ENCODE measurements around the gene CDYL2. TPM values are rescaled to one million over a fixed set of nuclear protein-coding genes. Genes with fewer than 3 reads are reported as not detected.

Gene CDYL2
- polyA plus RNA-seq, 1 donor from 2014 or later, result 2.6 TPM

DNA sequence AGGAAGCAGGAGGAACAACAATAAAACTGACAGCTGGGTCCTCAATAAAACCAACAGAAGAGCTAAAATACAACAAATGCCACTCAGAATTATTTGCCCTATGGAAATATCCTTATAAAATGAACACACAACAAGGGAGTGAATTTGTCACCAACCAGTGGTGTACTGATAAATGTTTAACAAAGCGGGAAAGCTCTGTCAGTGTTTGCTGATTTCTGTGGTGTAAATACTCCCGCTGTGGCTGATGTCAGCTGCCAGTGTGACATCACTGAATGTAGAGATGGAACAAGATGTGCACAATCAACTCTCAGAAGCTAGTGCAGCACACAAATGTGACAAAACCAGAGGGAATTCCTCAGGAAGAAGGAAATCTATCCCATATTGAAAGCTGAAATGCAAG is 51.9 kb downstream of the CDYL2 start:
- Histone ChIP-seq H3K27me3 (ENCODE audit: insufficient read depth, low read depth, low read length) (no peaks in the 10 kb centered on the region), H3K27ac (ENCODE audit: low read length) (no peak overlapping the region), H3K4me2 (ENCODE audit: low read length) (no peak overlapping the region), H3K4me3 (ENCODE audit: low read length) (no peak overlapping the region), H3K9me3 (ENCODE audit: low read length) (no peaks in the 10 kb centered on the region), H3F3A (ENCODE audit: insufficient read depth, low read length, poor library complexity, severe bottlenecking) (no peaks in the 10 kb centered on the region), H2AFZ (ENCODE audit: low read depth, low read length) (no peak overlapping the region), H3K9ac (ENCODE audit: low read length) (no peak overlapping the region), H3K9me2 (ENCODE audit: insufficient read depth, low read length) (no peaks in the 10 kb centered on the region), H3K79me2 (replicated peaks; ENCODE audit: insufficient read depth, low read length) (no peaks in the 10 kb centered on the region), H3K36me3 (ENCODE audit: insufficient read depth, low read length) (no peaks in the 10 kb centered on the region), H4K20me1 (ENCODE audit: insufficient read depth) (no peaks in the 10 kb centered on the region)
- TF ChIP-seq SMC3 (conservative IDR thresholded peaks at IDR 0.05; ENCODE audit: poor library complexity) (no peak), RAD21 (conservative IDR thresholded peaks at IDR 0.05) (no peak), MXI1 (conservative IDR thresholded peaks at IDR 0.05; ENCODE audit: poor library complexity, severe bottlenecking) (no peak), EP300 (conservative IDR thresholded peaks at IDR 0.05; ENCODE audit: poor library complexity, severe bottlenecking) (no peak), TAF1 (IDR thresholded peaks at IDR 0.05; ENCODE audit: low read depth) (no peak), EZH2 (IDR thresholded peaks at IDR 0.05; ENCODE audit: borderline replicate concordance, insufficient read depth, low read length, poor library complexity, severe bottlenecking) (no peak), POLR2AphosphoS5 (IDR thresholded peaks at IDR 0.05) (no peak)
- TF ChIP-seq, protein P1, sequence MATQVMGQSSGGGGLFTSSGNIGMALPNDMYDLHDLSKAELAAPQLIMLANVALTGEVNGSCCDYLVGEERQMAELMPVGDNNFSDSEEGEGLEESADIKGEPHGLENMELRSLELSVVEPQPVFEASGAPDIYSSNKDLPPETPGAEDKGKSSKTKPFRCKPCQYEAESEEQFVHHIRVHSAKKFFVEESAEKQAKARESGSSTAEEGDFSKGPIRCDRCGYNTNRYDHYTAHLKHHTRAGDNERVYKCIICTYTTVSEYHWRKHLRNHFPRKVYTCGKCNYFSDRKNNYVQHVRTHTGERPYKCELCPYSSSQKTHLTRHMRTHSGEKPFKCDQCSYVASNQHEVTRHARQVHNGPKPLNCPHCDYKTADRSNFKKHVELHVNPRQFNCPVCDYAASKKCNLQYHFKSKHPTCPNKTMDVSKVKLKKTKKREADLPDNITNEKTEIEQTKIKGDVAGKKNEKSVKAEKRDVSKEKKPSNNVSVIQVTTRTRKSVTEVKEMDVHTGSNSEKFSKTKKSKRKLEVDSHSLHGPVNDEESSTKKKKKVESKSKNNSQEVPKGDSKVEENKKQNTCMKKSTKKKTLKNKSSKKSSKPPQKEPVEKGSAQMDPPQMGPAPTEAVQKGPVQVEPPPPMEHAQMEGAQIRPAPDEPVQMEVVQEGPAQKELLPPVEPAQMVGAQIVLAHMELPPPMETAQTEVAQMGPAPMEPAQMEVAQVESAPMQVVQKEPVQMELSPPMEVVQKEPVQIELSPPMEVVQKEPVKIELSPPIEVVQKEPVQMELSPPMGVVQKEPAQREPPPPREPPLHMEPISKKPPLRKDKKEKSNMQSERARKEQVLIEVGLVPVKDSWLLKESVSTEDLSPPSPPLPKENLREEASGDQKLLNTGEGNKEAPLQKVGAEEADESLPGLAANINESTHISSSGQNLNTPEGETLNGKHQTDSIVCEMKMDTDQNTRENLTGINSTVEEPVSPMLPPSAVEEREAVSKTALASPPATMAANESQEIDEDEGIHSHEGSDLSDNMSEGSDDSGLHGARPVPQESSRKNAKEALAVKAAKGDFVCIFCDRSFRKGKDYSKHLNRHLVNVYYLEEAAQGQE (IDR thresholded peaks at IDR 0.05; ENCODE audit: borderline replicate concordance), result no peak
- TF ChIP-seq, protein P2, sequence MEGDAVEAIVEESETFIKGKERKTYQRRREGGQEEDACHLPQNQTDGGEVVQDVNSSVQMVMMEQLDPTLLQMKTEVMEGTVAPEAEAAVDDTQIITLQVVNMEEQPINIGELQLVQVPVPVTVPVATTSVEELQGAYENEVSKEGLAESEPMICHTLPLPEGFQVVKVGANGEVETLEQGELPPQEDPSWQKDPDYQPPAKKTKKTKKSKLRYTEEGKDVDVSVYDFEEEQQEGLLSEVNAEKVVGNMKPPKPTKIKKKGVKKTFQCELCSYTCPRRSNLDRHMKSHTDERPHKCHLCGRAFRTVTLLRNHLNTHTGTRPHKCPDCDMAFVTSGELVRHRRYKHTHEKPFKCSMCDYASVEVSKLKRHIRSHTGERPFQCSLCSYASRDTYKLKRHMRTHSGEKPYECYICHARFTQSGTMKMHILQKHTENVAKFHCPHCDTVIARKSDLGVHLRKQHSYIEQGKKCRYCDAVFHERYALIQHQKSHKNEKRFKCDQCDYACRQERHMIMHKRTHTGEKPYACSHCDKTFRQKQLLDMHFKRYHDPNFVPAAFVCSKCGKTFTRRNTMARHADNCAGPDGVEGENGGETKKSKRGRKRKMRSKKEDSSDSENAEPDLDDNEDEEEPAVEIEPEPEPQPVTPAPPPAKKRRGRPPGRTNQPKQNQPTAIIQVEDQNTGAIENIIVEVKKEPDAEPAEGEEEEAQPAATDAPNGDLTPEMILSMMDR (IDR thresholded peaks at IDR 0.05; ENCODE audit: poor library complexity, severe bottlenecking), result no peak

DNA sequence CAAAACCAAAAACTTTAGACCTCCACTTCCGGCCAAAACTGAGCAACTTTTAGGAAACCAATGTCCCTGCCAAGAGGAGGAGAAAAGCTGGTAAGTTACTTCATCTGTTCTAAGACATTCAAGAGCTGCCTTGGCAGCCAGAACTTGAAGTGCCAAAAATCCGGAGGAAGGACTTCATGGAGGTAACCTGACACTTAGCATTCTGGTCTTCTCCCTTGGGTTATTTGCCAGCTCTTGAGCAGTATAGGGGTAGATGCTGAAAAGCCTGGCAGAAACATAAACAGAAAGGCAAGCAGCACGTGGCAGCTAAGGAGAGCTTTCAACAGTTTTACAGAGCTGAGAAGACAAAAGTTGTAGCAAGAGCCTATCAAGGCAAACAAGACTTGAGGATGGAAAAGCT is 53.2 kb downstream of the CDYL2 start:
- H3K9me3 ChIP-seq (ENCODE audit: low read length), result no peaks in the 10 kb centered on the region

DNA sequence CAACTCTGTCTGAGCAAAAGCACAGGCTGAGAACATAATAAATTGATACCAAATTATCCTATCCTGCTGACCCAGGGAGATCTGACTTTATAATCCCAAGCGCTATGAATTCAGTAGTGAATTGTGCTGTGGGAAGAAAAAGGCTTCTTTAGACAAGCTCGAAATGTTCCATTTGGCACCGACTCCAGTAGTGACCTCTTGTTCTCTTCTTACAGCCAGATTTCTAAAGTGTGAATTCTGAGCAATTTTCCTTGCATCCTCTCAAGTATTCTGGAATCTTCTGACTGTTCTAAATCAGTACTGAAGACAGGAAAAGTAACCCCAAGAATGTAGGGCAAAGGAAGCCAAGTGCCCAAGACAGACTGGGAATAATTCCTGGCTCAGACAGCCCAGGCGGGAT is 58.2 kb downstream of the CDYL2 start:
- Histone ChIP-seq H3K4me3 (ENCODE audit: low read length) (no peak overlapping the region), H3K27me3 (ENCODE audit: insufficient read depth, low read depth, low read length) (no peaks in the 10 kb centered on the region), H3K9me2 (ENCODE audit: insufficient read depth, low read length) (no peaks in the 10 kb centered on the region), H3K79me2 (replicated peaks; ENCODE audit: insufficient read depth, low read length) (no peaks in the 10 kb centered on the region), H3K9ac (ENCODE audit: low read length) (no peak overlapping the region), H3F3A (ENCODE audit: insufficient read depth, low read length, poor library complexity, severe bottlenecking) (no peaks in the 10 kb centered on the region), H3K27ac (ENCODE audit: low read length) (no peak overlapping the region), H2AFZ (ENCODE audit: low read depth, low read length) (no peak overlapping the region), H4K20me1 (ENCODE audit: insufficient read depth) (no peaks in the 10 kb centered on the region), H3K36me3 (ENCODE audit: insufficient read depth, low read length) (no peaks in the 10 kb centered on the region), H3K9me3 (ENCODE audit: low read length) (no peaks in the 10 kb centered on the region), H3K4me2 (ENCODE audit: low read length) (no peak overlapping the region)
- no peak for TF ChIP-seq EP300 (conservative IDR thresholded peaks at IDR 0.05; ENCODE audit: poor library complexity, severe bottlenecking)
- TF ChIP-seq, protein P1 (IDR thresholded peaks at IDR 0.05; ENCODE audit: borderline replicate concordance), result no peak
- TF ChIP-seq EZH2 (IDR thresholded peaks at IDR 0.05; ENCODE audit: borderline replicate concordance, insufficient read depth, low read length, poor library complexity, severe bottlenecking), result no peak
- no peak for TF ChIP-seq TAF1 (IDR thresholded peaks at IDR 0.05; ENCODE audit: low read depth)
- TF ChIP-seq POLR2AphosphoS5 (IDR thresholded peaks at IDR 0.05), result no peak
- no peak for TF ChIP-seq MXI1 (conservative IDR thresholded peaks at IDR 0.05; ENCODE audit: poor library complexity, severe bottlenecking)
- TF ChIP-seq RAD21 (conservative IDR thresholded peaks at IDR 0.05), result no peak
- TF ChIP-seq, protein P2 (IDR thresholded peaks at IDR 0.05; ENCODE audit: poor library complexity, severe bottlenecking), result no peak
- no peak for TF ChIP-seq SMC3 (conservative IDR thresholded peaks at IDR 0.05; ENCODE audit: poor library complexity)

More for the DNA sequence above, 53.2 kb downstream of the CDYL2 start:
- Histone ChIP-seq H3F3A (ENCODE audit: insufficient read depth, low read length, poor library complexity, severe bottlenecking) (no peaks in the 10 kb centered on the region), H4K20me1 (ENCODE audit: insufficient read depth) (no peaks in the 10 kb centered on the region), H3K9ac (ENCODE audit: low read length) (no peak overlapping the region), H3K4me2 (ENCODE audit: low read length) (no peak overlapping the region), H3K27me3 (ENCODE audit: insufficient read depth, low read depth, low read length) (no peaks in the 10 kb centered on the region), H3K79me2 (replicated peaks; ENCODE audit: insufficient read depth, low read length) (no peaks in the 10 kb centered on the region), H3K4me3 (ENCODE audit: low read length) (no peak overlapping the region), H3K36me3 (ENCODE audit: insufficient read depth, low read length) (no peaks in the 10 kb centered on the region), H3K27ac (ENCODE audit: low read length) (no peak overlapping the region), H2AFZ (ENCODE audit: low read depth, low read length) (no peak overlapping the region), H3K9me2 (ENCODE audit: insufficient read depth, low read length) (no peaks in the 10 kb centered on the region)
- TF ChIP-seq EZH2 (IDR thresholded peaks at IDR 0.05; ENCODE audit: borderline replicate concordance, insufficient read depth, low read length, poor library complexity, severe bottlenecking) (no peak), SMC3 (conservative IDR thresholded peaks at IDR 0.05; ENCODE audit: poor library complexity) (no peak)
